ENCODE data around the gene TANGO2.

The TANGO2 gene

GRCh38 chr22:20020533-20021195 lies at the start of gene TANGO2:
Gene TANGO2 (plus strand): TSS chr22:20021110. CDS start chr22:20036799, 15,689 bp downstream.
- TF ChIP-seq, protein P1, sequence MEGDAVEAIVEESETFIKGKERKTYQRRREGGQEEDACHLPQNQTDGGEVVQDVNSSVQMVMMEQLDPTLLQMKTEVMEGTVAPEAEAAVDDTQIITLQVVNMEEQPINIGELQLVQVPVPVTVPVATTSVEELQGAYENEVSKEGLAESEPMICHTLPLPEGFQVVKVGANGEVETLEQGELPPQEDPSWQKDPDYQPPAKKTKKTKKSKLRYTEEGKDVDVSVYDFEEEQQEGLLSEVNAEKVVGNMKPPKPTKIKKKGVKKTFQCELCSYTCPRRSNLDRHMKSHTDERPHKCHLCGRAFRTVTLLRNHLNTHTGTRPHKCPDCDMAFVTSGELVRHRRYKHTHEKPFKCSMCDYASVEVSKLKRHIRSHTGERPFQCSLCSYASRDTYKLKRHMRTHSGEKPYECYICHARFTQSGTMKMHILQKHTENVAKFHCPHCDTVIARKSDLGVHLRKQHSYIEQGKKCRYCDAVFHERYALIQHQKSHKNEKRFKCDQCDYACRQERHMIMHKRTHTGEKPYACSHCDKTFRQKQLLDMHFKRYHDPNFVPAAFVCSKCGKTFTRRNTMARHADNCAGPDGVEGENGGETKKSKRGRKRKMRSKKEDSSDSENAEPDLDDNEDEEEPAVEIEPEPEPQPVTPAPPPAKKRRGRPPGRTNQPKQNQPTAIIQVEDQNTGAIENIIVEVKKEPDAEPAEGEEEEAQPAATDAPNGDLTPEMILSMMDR (IDR thresholded peaks at IDR 0.05; ENCODE audit: control insufficient read depth, insufficient read depth, low read depth, low read length, missing control alignments): no peak
- H3K4me3 ChIP-seq (ENCODE audit: control insufficient read depth, low read depth, low read length): peak within 1 kb of the TSS; percentile 89
- DNase-seq (ENCODE audit: low read depth): peak; percentile 52

GRCh38 chr22:19971276-19972124 lies 49.4 kb upstream of the TANGO2 start:
- no peak for DNase-seq (ENCODE audit: low read depth)
- TF ChIP-seq, protein P1 (IDR thresholded peaks at IDR 0.05; ENCODE audit: control insufficient read depth, insufficient read depth, low read depth, low read length, missing control alignments): no peak
- H3K4me3 ChIP-seq (ENCODE audit: control insufficient read depth, low read depth, low read length): no peak overlapping the region

DNA sequence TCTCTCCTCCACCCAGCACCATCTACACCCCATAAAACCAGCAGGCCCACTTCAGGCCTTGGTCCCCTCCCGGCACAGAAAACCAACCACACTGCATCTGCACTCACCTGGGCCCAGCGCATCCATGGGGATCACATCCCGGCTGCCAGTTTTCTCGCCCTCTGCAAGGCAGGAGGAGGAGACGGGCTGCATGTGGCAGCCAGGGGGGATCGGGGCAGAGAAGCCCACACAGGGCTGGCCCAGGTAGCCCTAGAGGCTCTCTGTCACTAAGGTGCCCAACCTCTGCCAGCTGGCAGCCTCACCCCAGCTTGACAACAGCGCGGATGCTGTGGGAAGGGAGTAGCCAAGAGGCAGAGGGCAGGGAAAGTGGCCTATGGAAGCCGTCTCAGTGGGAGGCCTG lies 48.7 kb upstream of the TANGO2 start:
- TF ChIP-seq, protein P1 (IDR thresholded peaks at IDR 0.05; ENCODE audit: control insufficient read depth, insufficient read depth, low read depth, low read length, missing control alignments): no peak
- no peak for DNase-seq (ENCODE audit: low read depth)
- H3K4me3 ChIP-seq (ENCODE audit: control insufficient read depth, low read depth, low read length): no peak overlapping the region

- no peak for DNase-seq (ENCODE audit: low read depth)
- TF ChIP-seq, protein P1 (IDR thresholded peaks at IDR 0.05; ENCODE audit: control insufficient read depth, insufficient read depth, low read depth, low read length, missing control alignments): no peak
- H3K4me3 ChIP-seq (ENCODE audit: control insufficient read depth, low read depth, low read length): no peak overlapping the region
Observed at GRCh38 chr22:19972652-19973550, 48.0 kb upstream of the TANGO2 start.

DNA sequence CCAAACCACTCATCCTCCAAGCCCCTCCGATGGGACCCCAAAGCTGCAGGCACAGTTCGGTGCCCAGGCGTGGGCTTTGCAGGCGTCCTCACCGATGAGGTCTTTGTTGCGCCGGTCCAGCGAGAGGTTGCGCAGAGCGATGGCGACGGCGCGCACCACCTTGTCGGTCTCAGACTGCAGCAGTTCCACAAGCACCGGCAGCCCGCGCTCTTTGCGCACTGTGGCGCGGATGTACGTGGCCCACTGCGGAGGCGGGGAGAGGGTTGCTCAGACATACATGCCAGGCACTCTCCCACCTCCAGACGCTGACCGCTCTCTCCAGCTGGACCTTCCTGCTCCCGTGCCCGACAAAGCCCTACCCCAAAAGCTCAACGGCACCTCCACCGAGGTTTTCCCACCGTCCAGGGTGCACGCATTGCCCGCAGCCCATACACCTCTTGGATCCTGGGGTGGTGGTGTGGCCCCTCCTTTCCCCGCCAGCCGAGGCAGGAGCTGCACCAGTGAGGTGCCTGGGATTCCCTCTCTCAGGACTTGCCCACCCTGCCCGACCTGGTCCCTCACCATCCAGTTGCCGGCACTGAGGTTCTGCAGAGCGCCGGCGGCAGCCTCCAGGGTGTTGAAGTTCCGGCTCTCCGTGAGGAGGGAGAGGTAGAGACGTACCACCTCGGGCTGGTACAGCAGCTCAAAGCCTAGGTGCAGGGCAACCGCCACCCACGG lies 47.2 kb upstream of the TANGO2 start:
- no peak for DNase-seq (ENCODE audit: low read depth)
- H3K4me3 ChIP-seq (ENCODE audit: control insufficient read depth, low read depth, low read length): no peak overlapping the region
- TF ChIP-seq, protein P1 (IDR thresholded peaks at IDR 0.05; ENCODE audit: control insufficient read depth, insufficient read depth, low read depth, low read length, missing control alignments): no peak
